C4-2B (cell line): ENCODE results near the gene ARHGAP22.

Source experiments
- ZFX ChIP-seq: fragments of 450-650 bp; IDR thresholded peaks from 2 replicates; pipeline ENCODE4 v1.6.1; 2017
- TF ChIP-seq, protein P1 (sequence below): fragments of 450-650 bp; conservative IDR thresholded peaks from 2 replicates; pipeline ENCODE4 v1.5.1; 2017; ENCODE audit warnings: mild to moderate bottlenecking

DNA sequence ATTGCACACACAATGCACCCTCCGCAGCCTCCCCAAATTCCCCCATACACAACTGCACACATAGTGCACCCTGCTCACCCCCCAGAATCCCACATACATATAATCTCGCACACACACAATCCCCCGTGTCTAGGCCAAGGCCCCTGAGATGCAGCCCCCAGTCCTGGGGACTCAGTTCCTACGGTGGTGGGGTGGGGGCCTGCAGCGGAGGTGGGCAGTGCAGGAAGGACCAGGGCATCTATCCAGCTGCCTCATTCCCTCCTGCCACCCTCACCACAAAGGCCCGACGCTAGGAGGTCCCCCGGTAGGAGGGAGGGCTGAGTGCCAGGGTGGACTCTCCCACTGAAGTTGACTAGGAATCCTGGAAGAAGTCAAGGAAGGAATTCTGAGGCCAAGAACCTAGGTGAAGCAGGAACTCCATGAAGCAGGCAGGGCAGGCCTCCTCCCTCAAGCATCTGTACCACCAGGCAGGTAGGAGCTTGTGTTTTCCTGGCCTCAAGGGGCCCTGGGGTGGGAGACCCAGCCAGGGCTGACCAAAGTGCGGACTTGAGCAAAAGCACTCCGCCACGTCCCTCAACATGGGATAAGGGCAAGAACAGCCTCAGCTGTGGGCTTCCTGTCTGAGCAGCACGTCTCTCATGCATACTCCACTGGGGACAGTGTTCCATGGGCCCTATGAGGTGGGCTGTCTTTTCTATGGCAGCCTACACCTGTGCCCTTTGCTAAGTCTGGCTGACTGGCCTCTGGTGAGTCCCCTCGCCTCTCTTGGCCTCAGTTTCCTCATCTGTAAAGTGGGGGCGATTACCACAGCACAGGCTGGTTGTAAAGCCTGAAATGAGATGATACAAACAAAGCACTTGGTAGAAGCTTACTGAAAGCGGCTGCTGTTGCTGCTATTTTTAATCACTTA, 152.6 kb downstream of the ARHGAP22 start:
- TF ChIP-seq, protein P1, sequence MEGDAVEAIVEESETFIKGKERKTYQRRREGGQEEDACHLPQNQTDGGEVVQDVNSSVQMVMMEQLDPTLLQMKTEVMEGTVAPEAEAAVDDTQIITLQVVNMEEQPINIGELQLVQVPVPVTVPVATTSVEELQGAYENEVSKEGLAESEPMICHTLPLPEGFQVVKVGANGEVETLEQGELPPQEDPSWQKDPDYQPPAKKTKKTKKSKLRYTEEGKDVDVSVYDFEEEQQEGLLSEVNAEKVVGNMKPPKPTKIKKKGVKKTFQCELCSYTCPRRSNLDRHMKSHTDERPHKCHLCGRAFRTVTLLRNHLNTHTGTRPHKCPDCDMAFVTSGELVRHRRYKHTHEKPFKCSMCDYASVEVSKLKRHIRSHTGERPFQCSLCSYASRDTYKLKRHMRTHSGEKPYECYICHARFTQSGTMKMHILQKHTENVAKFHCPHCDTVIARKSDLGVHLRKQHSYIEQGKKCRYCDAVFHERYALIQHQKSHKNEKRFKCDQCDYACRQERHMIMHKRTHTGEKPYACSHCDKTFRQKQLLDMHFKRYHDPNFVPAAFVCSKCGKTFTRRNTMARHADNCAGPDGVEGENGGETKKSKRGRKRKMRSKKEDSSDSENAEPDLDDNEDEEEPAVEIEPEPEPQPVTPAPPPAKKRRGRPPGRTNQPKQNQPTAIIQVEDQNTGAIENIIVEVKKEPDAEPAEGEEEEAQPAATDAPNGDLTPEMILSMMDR: no peak
- TF ChIP-seq ZFX: no peak
